ENCODE data around the gene EPS8L3. TPM values are rescaled to one million over a fixed set of nuclear protein-coding genes. Genes with fewer than 3 reads are reported as not detected.

EPS8L3 gene
- polyA plus RNA-seq, 1 donor from 2014 or later = not detected

DNA sequence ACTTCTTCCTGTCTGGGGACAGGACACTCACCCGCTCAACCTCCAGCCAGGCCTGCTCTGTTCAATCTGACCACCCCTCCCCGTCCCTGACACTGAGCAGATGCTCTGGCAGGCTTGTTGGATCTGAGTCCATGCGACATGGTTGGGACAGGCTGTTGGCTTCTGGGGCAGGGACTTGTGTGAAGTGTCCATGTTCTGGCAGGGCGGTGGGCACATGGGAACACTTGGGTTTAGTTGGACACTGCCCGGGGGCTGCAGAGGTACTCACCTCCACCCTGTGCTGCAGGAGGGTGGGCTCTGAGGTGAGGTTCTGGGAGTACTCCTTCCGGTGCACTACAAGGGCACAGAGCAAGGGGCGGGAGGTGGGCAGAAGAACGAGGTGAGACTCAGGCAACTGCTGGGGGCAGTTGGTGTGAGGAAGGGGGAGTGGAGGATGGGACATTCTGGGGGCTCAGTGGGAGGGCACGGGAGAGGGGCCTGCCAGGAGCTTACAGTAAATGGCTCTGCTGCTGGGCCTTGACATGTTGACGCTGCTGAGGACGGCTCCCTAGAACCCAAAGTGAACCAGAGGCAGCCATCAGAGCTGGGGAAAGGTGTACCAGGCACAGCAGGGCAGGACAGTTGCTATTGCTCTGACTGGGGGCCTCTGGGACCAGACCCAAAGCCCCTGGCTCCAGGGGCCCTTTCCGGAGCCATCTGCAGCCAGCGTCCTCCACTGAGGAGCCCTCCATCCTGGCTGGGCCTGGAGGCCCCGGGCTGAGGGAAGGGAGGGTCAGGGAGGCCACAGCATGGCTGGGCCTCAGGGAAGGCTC is 2.3 kb downstream of the EPS8L3 start:
- no peak overlapping the region for H3K4me3 ChIP-seq (ENCODE audit: low read length)
- H4K20me1 ChIP-seq (ENCODE audit: insufficient read depth) = no peaks in the 10 kb centered on the region
- H3K9me2 ChIP-seq (ENCODE audit: insufficient read depth, low read length) = no peaks in the 10 kb centered on the region
- H2AFZ ChIP-seq (ENCODE audit: low read depth, low read length) = no peak overlapping the region
- H3K9me3 ChIP-seq (ENCODE audit: low read length) = no peaks in the 10 kb centered on the region
- H3K4me2 ChIP-seq (ENCODE audit: low read length) = no peak overlapping the region
- H3K36me3 ChIP-seq (ENCODE audit: insufficient read depth, low read length) = no peaks in the 10 kb centered on the region
- no peak overlapping the region for H3K9ac ChIP-seq (ENCODE audit: low read length)
- no peaks in the 10 kb centered on the region for H3K27me3 ChIP-seq (ENCODE audit: insufficient read depth, low read depth, low read length)
- TF ChIP-seq, protein P1, sequence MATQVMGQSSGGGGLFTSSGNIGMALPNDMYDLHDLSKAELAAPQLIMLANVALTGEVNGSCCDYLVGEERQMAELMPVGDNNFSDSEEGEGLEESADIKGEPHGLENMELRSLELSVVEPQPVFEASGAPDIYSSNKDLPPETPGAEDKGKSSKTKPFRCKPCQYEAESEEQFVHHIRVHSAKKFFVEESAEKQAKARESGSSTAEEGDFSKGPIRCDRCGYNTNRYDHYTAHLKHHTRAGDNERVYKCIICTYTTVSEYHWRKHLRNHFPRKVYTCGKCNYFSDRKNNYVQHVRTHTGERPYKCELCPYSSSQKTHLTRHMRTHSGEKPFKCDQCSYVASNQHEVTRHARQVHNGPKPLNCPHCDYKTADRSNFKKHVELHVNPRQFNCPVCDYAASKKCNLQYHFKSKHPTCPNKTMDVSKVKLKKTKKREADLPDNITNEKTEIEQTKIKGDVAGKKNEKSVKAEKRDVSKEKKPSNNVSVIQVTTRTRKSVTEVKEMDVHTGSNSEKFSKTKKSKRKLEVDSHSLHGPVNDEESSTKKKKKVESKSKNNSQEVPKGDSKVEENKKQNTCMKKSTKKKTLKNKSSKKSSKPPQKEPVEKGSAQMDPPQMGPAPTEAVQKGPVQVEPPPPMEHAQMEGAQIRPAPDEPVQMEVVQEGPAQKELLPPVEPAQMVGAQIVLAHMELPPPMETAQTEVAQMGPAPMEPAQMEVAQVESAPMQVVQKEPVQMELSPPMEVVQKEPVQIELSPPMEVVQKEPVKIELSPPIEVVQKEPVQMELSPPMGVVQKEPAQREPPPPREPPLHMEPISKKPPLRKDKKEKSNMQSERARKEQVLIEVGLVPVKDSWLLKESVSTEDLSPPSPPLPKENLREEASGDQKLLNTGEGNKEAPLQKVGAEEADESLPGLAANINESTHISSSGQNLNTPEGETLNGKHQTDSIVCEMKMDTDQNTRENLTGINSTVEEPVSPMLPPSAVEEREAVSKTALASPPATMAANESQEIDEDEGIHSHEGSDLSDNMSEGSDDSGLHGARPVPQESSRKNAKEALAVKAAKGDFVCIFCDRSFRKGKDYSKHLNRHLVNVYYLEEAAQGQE (IDR thresholded peaks at IDR 0.05; ENCODE audit: borderline replicate concordance) = no peak
- no peak for TF ChIP-seq POLR2AphosphoS5 (IDR thresholded peaks at IDR 0.05)
- no peak for TF ChIP-seq TAF1 (IDR thresholded peaks at IDR 0.05; ENCODE audit: low read depth)
- TF ChIP-seq RAD21 (conservative IDR thresholded peaks at IDR 0.05) = no peak
- TF ChIP-seq EZH2 (IDR thresholded peaks at IDR 0.05; ENCODE audit: borderline replicate concordance, insufficient read depth, low read length, poor library complexity, severe bottlenecking) = no peak
- H3K27ac ChIP-seq (ENCODE audit: low read length) = no peak overlapping the region
- H3K79me2 ChIP-seq (replicated peaks; ENCODE audit: insufficient read depth, low read length) = no peaks in the 10 kb centered on the region
- no peaks in the 10 kb centered on the region for H3F3A ChIP-seq (ENCODE audit: insufficient read depth, low read length, poor library complexity, severe bottlenecking)

DNA sequence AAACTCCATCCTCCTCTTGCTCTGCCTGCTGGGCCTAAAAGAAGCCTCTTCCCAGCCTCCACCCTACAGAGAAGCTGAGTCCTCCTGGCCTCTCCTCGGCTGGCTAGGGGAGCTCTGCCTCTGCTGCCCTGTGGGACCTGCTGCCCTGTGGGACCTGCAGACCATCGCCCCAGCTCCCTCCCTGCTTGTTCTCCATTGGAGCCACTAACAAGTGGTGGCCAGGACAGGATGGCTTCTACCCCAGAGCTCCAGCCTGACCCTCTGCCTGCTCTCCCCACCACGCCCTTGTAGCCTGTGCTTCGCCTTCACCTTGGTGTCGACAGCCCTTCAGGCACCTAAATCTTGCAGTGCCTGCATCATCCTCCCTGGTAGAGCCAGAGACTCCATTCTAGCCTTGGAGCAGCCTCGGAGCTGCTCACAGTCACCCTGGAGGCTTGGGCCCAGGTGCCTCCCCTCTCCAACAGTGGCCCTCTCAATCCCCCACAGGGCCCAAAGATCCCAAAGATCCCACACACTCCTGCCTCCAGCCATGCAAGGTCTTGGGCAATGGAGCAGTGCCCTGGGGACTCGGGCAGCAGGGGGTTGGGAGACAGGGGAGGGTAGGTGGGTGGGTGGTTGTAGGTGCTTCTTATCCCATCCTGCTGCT is 3.0 kb downstream of the EPS8L3 start:
- no peak overlapping the region for H3K9ac ChIP-seq (ENCODE audit: low read length)
- no peaks in the 10 kb centered on the region for H3K9me2 ChIP-seq (ENCODE audit: insufficient read depth, low read length)
- TF ChIP-seq TAF1 (IDR thresholded peaks at IDR 0.05; ENCODE audit: low read depth) (no peak), POLR2AphosphoS5 (IDR thresholded peaks at IDR 0.05) (no peak), MXI1 (conservative IDR thresholded peaks at IDR 0.05; ENCODE audit: poor library complexity, severe bottlenecking) (no peak)
- TF ChIP-seq, protein P2, sequence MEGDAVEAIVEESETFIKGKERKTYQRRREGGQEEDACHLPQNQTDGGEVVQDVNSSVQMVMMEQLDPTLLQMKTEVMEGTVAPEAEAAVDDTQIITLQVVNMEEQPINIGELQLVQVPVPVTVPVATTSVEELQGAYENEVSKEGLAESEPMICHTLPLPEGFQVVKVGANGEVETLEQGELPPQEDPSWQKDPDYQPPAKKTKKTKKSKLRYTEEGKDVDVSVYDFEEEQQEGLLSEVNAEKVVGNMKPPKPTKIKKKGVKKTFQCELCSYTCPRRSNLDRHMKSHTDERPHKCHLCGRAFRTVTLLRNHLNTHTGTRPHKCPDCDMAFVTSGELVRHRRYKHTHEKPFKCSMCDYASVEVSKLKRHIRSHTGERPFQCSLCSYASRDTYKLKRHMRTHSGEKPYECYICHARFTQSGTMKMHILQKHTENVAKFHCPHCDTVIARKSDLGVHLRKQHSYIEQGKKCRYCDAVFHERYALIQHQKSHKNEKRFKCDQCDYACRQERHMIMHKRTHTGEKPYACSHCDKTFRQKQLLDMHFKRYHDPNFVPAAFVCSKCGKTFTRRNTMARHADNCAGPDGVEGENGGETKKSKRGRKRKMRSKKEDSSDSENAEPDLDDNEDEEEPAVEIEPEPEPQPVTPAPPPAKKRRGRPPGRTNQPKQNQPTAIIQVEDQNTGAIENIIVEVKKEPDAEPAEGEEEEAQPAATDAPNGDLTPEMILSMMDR (IDR thresholded peaks at IDR 0.05; ENCODE audit: poor library complexity, severe bottlenecking) = no peak
- H3K36me3 ChIP-seq (ENCODE audit: insufficient read depth, low read length) = no peaks in the 10 kb centered on the region
- H4K20me1 ChIP-seq (ENCODE audit: insufficient read depth) = no peaks in the 10 kb centered on the region
- H3K27me3 ChIP-seq (ENCODE audit: insufficient read depth, low read depth, low read length) = no peaks in the 10 kb centered on the region
- no peak overlapping the region for H3K27ac ChIP-seq (ENCODE audit: low read length)
- no peaks in the 10 kb centered on the region for H3K9me3 ChIP-seq (ENCODE audit: low read length)
- H3K4me2 ChIP-seq (ENCODE audit: low read length) = no peak overlapping the region
- H3F3A ChIP-seq (ENCODE audit: insufficient read depth, low read length, poor library complexity, severe bottlenecking) = no peaks in the 10 kb centered on the region
- no peaks in the 10 kb centered on the region for H3K79me2 ChIP-seq (replicated peaks; ENCODE audit: insufficient read depth, low read length)
- H2AFZ ChIP-seq (ENCODE audit: low read depth, low read length) = no peak overlapping the region
- no peak overlapping the region for H3K4me3 ChIP-seq (ENCODE audit: low read length)

All from neural cell (in vitro differentiated cells).